ENCODE data around the gene STRA8.
"Not testable (repeated sequence)": the region's sequence is repeated elsewhere in the genome, so short reads cannot be mapped to it uniquely, and the experiment has no call there.

The STRA8 gene

DNA sequence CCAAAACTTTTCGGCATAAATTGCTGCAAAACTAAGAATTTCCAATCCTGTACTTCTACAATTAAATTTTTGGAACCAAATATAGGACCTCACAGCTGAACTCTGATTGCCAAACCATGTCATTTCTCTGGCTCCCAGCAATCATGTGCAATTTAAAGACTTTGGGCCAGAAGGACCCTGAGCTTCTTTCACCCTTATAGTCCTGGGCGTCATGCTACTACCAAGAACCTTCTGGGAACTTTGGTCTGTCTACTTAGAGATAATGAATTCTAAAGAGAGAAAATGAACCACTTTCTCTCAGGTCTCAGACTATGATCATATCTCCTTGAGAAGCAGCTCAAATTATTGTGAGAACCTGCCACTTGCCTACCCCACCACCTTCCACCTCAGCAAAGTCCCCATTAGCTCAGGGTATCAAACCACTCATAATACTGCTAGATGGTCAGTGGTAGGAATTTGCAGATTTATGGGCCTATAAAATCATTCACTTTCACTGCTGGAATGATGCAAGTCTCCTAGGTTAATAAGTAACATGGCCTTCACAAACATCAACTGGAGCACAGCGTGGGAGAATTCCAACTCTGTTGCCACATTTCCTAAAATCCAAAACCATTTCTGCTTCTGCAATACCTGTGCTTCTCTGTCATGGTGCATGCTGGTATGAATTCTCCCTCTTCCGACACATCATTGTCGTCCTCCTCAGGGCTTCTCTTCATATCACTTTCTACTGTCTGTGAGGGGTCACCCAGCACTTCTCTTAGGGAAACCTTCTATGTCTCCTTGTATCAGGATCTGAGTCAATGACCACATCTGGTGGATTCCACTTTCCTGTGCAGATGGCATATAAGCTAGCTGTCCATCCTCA, 15.8 kb upstream of the STRA8 start:
- no peak overlapping the region for H3K27ac ChIP-seq (ENCODE audit: low read depth, low read length)
- no peak overlapping the region for H3K4me3 ChIP-seq (ENCODE audit: low read depth in 1 of 2, low read length in 2 of 2)
- no peaks in the 10 kb centered on the region for H3K4me1 ChIP-seq (ENCODE audit: insufficient read depth, low read length)
- H3K9me3 ChIP-seq (ENCODE audit: low read length), result no peaks in the 10 kb centered on the region
- H3K36me3 ChIP-seq (ENCODE audit: insufficient read depth, low read length), result no peaks in the 10 kb centered on the region
- H3K9ac ChIP-seq (ENCODE audit: low read length), result no peak overlapping the region
- no peaks in the 10 kb centered on the region for H3K27me3 ChIP-seq (ENCODE audit: control insufficient read depth in 1 of 2, insufficient read depth in 2 of 2, low read length in 2 of 2)

GRCh38 chr7:135224027-135224426, 9.6 kb upstream of the STRA8 start:
- Histone ChIP-seq H3K36me3 (ENCODE audit: insufficient read depth, low read length) (no peaks in the 10 kb centered on the region), H3K9me3 (ENCODE audit: low read length) (no peaks in the 10 kb centered on the region), H3K27ac (ENCODE audit: low read depth, low read length) (no peak overlapping the region), H3K4me1 (ENCODE audit: insufficient read depth, low read length) (no peaks in the 10 kb centered on the region), H3K27me3 (ENCODE audit: control insufficient read depth in 1 of 2, insufficient read depth in 2 of 2, low read length in 2 of 2) (no peaks in the 10 kb centered on the region), H3K9ac (ENCODE audit: low read length) (no peak overlapping the region), H3K4me3 (ENCODE audit: low read depth in 1 of 2, low read length in 2 of 2) (no peak overlapping the region)

GRCh38 chr7:135231686-135232085, 2.0 kb upstream of the STRA8 start:
- Histone ChIP-seq H3K9me3 (ENCODE audit: low read length) (no peaks in the 10 kb centered on the region), H3K9ac (ENCODE audit: low read length) (no peak overlapping the region), H3K27me3 (ENCODE audit: control insufficient read depth in 1 of 2, insufficient read depth in 2 of 2, low read length in 2 of 2) (no peaks in the 10 kb centered on the region), H3K27ac (ENCODE audit: low read depth, low read length) (no peak overlapping the region), H3K36me3 (ENCODE audit: insufficient read depth, low read length) (no peaks in the 10 kb centered on the region), H3K4me3 (ENCODE audit: low read depth in 1 of 2, low read length in 2 of 2) (no peak overlapping the region), H3K4me1 (ENCODE audit: insufficient read depth, low read length) (no peaks in the 10 kb centered on the region)

GRCh38 chr7:135232087-135232486, 1.6 kb upstream of the STRA8 start:
- no peaks in the 10 kb centered on the region for H3K4me1 ChIP-seq (ENCODE audit: insufficient read depth, low read length)
- H3K27me3 ChIP-seq (ENCODE audit: control insufficient read depth in 1 of 2, insufficient read depth in 2 of 2, low read length in 2 of 2), result no peaks in the 10 kb centered on the region
- H3K9ac ChIP-seq (ENCODE audit: low read length), result no peak overlapping the region
- H3K27ac ChIP-seq (ENCODE audit: low read depth, low read length), result no peak overlapping the region
- H3K9me3 ChIP-seq (ENCODE audit: low read length), result no peaks in the 10 kb centered on the region
- no peak overlapping the region for H3K4me3 ChIP-seq (ENCODE audit: low read depth in 1 of 2, low read length in 2 of 2)
- H3K36me3 ChIP-seq (ENCODE audit: insufficient read depth, low read length), result no peaks in the 10 kb centered on the region

DNA sequence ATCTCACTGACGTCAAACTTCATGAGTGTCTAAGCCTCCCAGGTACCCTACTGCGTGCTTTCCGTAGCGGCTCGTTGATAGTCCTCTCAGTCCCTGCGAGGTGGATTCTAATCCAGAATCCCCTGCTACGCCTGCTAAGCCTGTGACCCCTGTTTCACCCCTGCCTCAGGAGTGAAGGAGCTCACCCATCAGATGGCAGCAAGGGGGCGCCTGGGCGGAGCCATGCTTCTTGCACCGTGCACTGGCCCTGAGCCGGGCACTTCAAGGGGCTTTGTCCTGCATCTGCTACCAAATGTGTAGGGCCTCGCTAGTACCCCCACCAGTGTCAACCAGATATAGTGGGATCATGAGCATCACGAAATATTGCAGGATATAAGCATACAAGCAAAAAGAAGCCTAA, 918 bp upstream of the STRA8 start:
- H3K27ac ChIP-seq (ENCODE audit: low read depth, low read length), result no peak overlapping the region
- H3K36me3 ChIP-seq (ENCODE audit: insufficient read depth, low read length), result no peaks in the 10 kb centered on the region
- no peaks in the 10 kb centered on the region for H3K27me3 ChIP-seq (ENCODE audit: control insufficient read depth in 1 of 2, insufficient read depth in 2 of 2, low read length in 2 of 2)
- H3K4me1 ChIP-seq (ENCODE audit: insufficient read depth, low read length), result no peaks in the 10 kb centered on the region
- H3K4me3 ChIP-seq (ENCODE audit: low read depth in 1 of 2, low read length in 2 of 2), result no peak overlapping the region
- no peaks in the 10 kb centered on the region for H3K9me3 ChIP-seq (ENCODE audit: low read length)
- H3K9ac ChIP-seq (ENCODE audit: low read length), result no peak overlapping the region

DNA sequence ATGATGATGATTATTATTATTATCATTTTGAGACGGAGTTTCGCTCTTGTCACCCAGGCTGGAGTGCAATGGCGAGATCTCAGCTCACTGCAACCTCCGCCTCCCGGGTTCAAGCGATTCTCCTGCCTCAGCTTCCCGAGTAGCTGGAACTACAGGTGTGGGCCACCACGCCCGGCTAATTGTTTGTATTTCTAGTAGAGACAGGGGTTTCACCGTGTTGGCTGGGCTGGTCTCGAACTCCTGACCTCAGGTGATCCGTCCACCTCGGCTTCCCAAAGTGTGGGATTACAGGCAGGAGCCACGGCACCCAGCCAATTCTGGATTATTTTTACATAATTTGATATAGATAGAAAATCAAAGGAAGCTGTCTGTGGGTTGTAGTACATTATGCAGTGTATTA, 457 bp downstream of the STRA8 start:
- not testable (repeated sequence) for H3K27ac ChIP-seq (ENCODE audit: low read depth, low read length); H3K9ac ChIP-seq (ENCODE audit: low read length); H3K27me3 ChIP-seq (ENCODE audit: control insufficient read depth in 1 of 2, insufficient read depth in 2 of 2, low read length in 2 of 2)

DNA sequence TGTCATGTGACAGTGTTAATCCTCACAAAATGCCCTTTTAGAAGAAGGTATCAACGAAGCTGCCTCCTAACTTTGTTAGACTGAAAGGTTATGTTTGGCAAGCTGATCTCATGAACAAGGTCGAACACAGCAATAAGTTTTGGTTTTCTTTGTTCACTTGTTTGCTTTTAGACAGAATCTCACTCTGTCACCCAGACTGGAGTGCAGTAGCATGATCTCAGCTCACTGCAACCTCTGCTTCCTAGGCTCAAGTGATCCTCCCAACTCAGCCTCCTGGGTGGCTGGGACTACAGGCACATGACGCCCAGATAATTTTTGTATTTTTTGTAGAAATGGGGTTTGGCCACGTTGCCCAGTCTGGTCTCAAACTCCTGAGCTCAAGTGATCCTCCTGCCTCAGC, 1.1 kb downstream of the STRA8 start:
- H3K4me3 ChIP-seq (ENCODE audit: low read depth in 1 of 2, low read length in 2 of 2), result no peak overlapping the region
- H3K27ac ChIP-seq (ENCODE audit: low read depth, low read length), result no peak overlapping the region
- no peaks in the 10 kb centered on the region for H3K9me3 ChIP-seq (ENCODE audit: low read length)
- H3K27me3 ChIP-seq (ENCODE audit: control insufficient read depth in 1 of 2, insufficient read depth in 2 of 2, low read length in 2 of 2), result no peaks in the 10 kb centered on the region
- H3K36me3 ChIP-seq (ENCODE audit: insufficient read depth, low read length), result no peaks in the 10 kb centered on the region
- no peaks in the 10 kb centered on the region for H3K4me1 ChIP-seq (ENCODE audit: insufficient read depth, low read length)
- H3K9ac ChIP-seq (ENCODE audit: low read length), result no peak overlapping the region

More for the DNA sequence above, 457 bp downstream of the STRA8 start:
- not testable (repeated sequence) for H3K9me3 ChIP-seq (ENCODE audit: low read length); H3K4me1 ChIP-seq (ENCODE audit: insufficient read depth, low read length); H3K36me3 ChIP-seq (ENCODE audit: insufficient read depth, low read length); H3K4me3 ChIP-seq (ENCODE audit: low read depth in 1 of 2, low read length in 2 of 2)

- no peak overlapping the region for H3K4me3 ChIP-seq (ENCODE audit: low read depth in 1 of 2, low read length in 2 of 2)
- no peaks in the 10 kb centered on the region for H3K9me3 ChIP-seq (ENCODE audit: low read length)
- H3K9ac ChIP-seq (ENCODE audit: low read length), result no peak overlapping the region
- H3K36me3 ChIP-seq (ENCODE audit: insufficient read depth, low read length), result no peaks in the 10 kb centered on the region
- no peaks in the 10 kb centered on the region for H3K4me1 ChIP-seq (ENCODE audit: insufficient read depth, low read length)
- H3K27me3 ChIP-seq (ENCODE audit: control insufficient read depth in 1 of 2, insufficient read depth in 2 of 2, low read length in 2 of 2), result no peaks in the 10 kb centered on the region
- no peak overlapping the region for H3K27ac ChIP-seq (ENCODE audit: low read depth, low read length)
Observed at GRCh38 chr7:135235841-135236240, 2.2 kb downstream of the STRA8 start.

GRCh38 chr7:135236727-135237126, 3.1 kb downstream of the STRA8 start:
- H3K9me3 ChIP-seq (ENCODE audit: low read length), result no peaks in the 10 kb centered on the region
- no peak overlapping the region for H3K9ac ChIP-seq (ENCODE audit: low read length)
- no peaks in the 10 kb centered on the region for H3K4me1 ChIP-seq (ENCODE audit: insufficient read depth, low read length)
- H3K36me3 ChIP-seq (ENCODE audit: insufficient read depth, low read length), result no peaks in the 10 kb centered on the region
- no peak overlapping the region for H3K4me3 ChIP-seq (ENCODE audit: low read depth in 1 of 2, low read length in 2 of 2)
- no peaks in the 10 kb centered on the region for H3K27me3 ChIP-seq (ENCODE audit: control insufficient read depth in 1 of 2, insufficient read depth in 2 of 2, low read length in 2 of 2)
- no peak overlapping the region for H3K27ac ChIP-seq (ENCODE audit: low read depth, low read length)

- no peak overlapping the region for H3K27ac ChIP-seq (ENCODE audit: low read depth, low read length)
- no peaks in the 10 kb centered on the region for H3K9me3 ChIP-seq (ENCODE audit: low read length)
- no peaks in the 10 kb centered on the region for H3K27me3 ChIP-seq (ENCODE audit: control insufficient read depth in 1 of 2, insufficient read depth in 2 of 2, low read length in 2 of 2)
- H3K9ac ChIP-seq (ENCODE audit: low read length), result no peak overlapping the region
- no peak overlapping the region for H3K4me3 ChIP-seq (ENCODE audit: low read depth in 1 of 2, low read length in 2 of 2)
- H3K36me3 ChIP-seq (ENCODE audit: insufficient read depth, low read length), result no peaks in the 10 kb centered on the region
- H3K4me1 ChIP-seq (ENCODE audit: insufficient read depth, low read length), result no peaks in the 10 kb centered on the region
Observed at GRCh38 chr7:135238112-135238744, 4.6 kb downstream of the STRA8 start.

- Histone ChIP-seq H3K4me1 (ENCODE audit: insufficient read depth, low read length) (no peaks in the 10 kb centered on the region), H3K27ac (ENCODE audit: low read depth, low read length) (no peak overlapping the region), H3K4me3 (ENCODE audit: low read depth in 1 of 2, low read length in 2 of 2) (no peak overlapping the region), H3K9ac (ENCODE audit: low read length) (no peak overlapping the region), H3K36me3 (ENCODE audit: insufficient read depth, low read length) (no peaks in the 10 kb centered on the region), H3K27me3 (ENCODE audit: control insufficient read depth in 1 of 2, insufficient read depth in 2 of 2, low read length in 2 of 2) (no peaks in the 10 kb centered on the region), H3K9me3 (ENCODE audit: low read length) (no peaks in the 10 kb centered on the region)
Observed at GRCh38 chr7:135239263-135239662, 5.6 kb downstream of the STRA8 start.

DNA sequence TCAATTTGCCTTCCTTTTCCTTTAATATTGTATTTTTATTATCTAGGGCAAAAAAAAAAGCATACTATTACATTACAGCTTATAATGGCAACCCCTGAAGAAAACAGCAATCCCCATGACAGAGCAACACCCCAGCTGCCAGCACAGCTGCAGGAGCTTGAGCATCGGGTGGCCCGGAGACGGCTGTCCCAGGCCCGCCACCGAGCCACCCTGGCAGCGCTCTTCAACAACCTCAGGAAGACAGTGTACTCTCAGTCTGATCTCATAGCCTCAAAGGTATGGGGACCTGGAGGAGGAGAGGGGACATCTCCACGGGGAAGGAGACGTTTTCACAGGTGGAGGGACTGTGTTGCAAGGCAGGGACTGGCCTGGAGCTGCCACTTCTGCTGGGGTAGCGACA, 6.8 kb downstream of the STRA8 start:
- Histone ChIP-seq H3K27ac (ENCODE audit: low read depth, low read length) (no peak overlapping the region), H3K27me3 (ENCODE audit: control insufficient read depth in 1 of 2, insufficient read depth in 2 of 2, low read length in 2 of 2) (no peaks in the 10 kb centered on the region), H3K9me3 (ENCODE audit: low read length) (no peaks in the 10 kb centered on the region), H3K4me3 (ENCODE audit: low read depth in 1 of 2, low read length in 2 of 2) (no peak overlapping the region), H3K9ac (ENCODE audit: low read length) (no peak overlapping the region), H3K4me1 (ENCODE audit: insufficient read depth, low read length) (no peaks in the 10 kb centered on the region), H3K36me3 (ENCODE audit: insufficient read depth, low read length) (no peaks in the 10 kb centered on the region)

All from muscle layer of colon (tissue), 2 donors.